VCaP (cell line): ENCODE results near the gene METTL25.

Source experiments
- H3K27ac ChIP-seq: fragments of 450-650 bp; 2 replicates; pipeline ENCODE4 v1.5.1; 2017
- TF ChIP-seq, protein P1 (sequence below): fragments of 450-650 bp; conservative IDR thresholded peaks from 2 replicates; pipeline ENCODE4 v1.5.1; 2017; ENCODE audit warnings: mild to moderate bottlenecking, moderate library complexity

The METTL25 gene

DNA sequence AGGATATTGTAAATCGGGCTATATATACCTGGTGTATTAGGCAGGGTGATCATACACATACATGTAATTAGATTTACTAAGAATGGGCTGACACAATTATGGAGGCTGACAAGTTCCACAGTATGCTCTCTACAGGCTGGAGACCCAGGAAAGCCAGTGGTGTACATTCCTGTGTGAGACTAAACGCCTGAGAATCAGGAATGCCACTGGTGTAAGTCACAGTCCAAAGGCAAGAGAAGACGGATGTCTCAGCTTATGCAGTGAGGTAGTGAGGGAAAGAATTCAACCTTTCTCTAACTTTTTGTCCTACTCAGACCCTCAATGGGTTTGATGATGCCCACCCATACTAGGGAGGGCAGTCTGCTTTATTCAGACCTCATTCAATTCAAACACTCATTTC lies 57.1 kb downstream of the METTL25 start:
- TF ChIP-seq, protein P1, sequence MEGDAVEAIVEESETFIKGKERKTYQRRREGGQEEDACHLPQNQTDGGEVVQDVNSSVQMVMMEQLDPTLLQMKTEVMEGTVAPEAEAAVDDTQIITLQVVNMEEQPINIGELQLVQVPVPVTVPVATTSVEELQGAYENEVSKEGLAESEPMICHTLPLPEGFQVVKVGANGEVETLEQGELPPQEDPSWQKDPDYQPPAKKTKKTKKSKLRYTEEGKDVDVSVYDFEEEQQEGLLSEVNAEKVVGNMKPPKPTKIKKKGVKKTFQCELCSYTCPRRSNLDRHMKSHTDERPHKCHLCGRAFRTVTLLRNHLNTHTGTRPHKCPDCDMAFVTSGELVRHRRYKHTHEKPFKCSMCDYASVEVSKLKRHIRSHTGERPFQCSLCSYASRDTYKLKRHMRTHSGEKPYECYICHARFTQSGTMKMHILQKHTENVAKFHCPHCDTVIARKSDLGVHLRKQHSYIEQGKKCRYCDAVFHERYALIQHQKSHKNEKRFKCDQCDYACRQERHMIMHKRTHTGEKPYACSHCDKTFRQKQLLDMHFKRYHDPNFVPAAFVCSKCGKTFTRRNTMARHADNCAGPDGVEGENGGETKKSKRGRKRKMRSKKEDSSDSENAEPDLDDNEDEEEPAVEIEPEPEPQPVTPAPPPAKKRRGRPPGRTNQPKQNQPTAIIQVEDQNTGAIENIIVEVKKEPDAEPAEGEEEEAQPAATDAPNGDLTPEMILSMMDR = no peak
- no peak overlapping the region for H3K27ac ChIP-seq

GRCh38 chr12:82425241-82425640 lies 66.9 kb downstream of the METTL25 start:
- TF ChIP-seq, protein P1 = no peak
- no peak overlapping the region for H3K27ac ChIP-seq

DNA sequence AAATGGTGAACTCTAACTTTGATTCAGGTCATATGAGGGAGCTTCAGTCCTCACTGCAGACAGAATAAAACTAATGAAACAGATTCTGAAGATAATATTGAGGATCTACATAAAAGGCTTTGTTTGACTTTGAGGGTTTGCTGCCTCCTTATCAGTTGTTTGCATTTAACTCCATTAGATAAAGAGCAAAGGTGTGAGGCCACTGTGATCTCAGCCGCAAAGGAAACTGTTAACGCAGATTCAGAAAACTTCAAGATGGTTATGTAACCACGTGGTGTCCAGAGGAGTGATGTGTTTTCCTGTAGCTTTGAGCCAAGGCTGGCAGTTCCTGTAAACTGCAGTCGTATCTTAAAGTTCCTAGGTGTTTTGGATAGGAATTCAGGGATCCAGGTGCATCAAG lies 67.8 kb downstream of the METTL25 start:
- H3K27ac ChIP-seq = peak overlapping the region; percentile 28; the same call in 1 of the 2 replicates
- TF ChIP-seq, protein P1 = no peak

DNA sequence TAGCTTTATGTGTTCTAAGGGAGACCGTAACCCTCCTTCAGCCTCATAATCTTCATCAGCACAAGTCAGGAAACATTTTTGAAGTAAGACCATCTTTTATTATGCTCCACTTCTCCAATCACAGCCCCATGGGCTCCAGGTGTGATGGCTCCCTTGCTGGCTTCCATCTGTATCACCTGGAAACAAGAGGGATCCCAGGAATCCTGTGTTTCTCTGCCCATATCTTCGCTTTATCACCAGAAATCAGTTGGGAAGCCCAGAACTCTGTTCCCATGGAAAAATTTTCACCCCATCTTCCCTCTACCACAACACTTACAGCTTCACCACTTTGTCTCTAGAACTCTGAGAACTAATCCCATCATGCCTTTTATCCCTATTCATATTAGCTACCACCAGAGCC lies 68.3 kb downstream of the METTL25 start:
- H3K27ac ChIP-seq = peak overlapping the region; percentile 28; the same call in 1 of the 2 replicates
- TF ChIP-seq, protein P1 = no peak

DNA sequence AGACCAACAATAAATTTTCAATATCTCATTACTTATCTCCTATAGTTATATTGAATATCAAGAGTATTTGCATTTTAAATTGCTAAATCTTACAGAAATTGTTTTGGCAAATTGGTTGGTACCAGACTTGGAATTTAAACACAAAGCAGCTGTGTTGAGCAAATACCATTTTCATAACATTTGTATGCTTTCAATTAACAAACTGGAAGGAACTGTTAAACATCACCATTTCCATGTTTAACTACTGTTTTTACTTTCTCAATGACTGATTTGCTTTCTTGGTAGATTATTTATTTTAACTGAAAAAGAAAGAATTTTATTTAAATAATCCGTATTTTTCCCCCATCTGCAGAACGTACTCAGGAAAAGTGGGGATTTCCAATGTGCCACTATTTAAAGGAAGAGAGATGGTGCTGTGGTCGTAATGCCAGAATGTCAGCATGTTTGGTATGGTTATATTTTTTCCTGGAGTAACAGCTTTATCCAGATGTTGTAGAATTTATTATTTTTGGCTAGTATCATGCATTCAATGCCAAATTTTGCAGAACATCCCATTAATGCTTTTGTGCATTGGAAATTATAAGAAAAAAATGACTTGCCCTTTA lies 72.3 kb downstream of the METTL25 start:
- H3K27ac ChIP-seq = no peak overlapping the region
- TF ChIP-seq, protein P1 = no peak

GRCh38 chr12:82434392-82434911 lies 76.1 kb downstream of the METTL25 start:
- TF ChIP-seq, protein P1 = no peak
- H3K27ac ChIP-seq = no peak overlapping the region

GRCh38 chr12:82436354-82436753 lies 78.0 kb downstream of the METTL25 start:
- H3K27ac ChIP-seq = no peak overlapping the region
- TF ChIP-seq, protein P1 = no peak
